Neural progenitor cell (in vitro differentiated cells): ENCODE data around the gene COG3.

Source experiments
- CTCF ChIP-seq: fragments of 200-600 bp; sonication (generic); IDR thresholded peaks from 2 replicates; pipeline ENCODE4 v1.5.1; 2017; ENCODE audit warnings: antibody characterized with exemption, mild to moderate bottlenecking
- EZH2 ChIP-seq: fragments of 200-600 bp; sonication (generic); IDR thresholded peaks from 2 replicates; pipeline ENCODE4 v1.6.1; 2017; ENCODE audit warnings: antibody characterized with exemption, mild to moderate bottlenecking, moderate library complexity

- no peak for TF ChIP-seq EZH2
- no peak for TF ChIP-seq CTCF
Measured at GRCh38 chr13:45419945-45420344, 44.8 kb upstream of the COG3 start.
